ES-I3 (cell line): Measurements from ENCODE around the gene SBK3.
"Not testable (repeated sequence)": the region's sequence is repeated elsewhere in the genome, so short reads cannot be mapped to it uniquely, and the experiment has no call there.

Experiments used
- H3K36me3 ChIP-seq: 2 replicates; pipeline ENCODE4 v1.6.1; 2013; ENCODE audit warnings: mild to moderate bottlenecking, low read length, control low read depth, moderate library complexity; ENCODE audit not compliant: insufficient read depth
- H3K4me1 ChIP-seq: 2 replicates; pipeline ENCODE4 v1.6.1; 2013; ENCODE audit warnings: mild to moderate bottlenecking, control low read depth, low read length; ENCODE audit not compliant: insufficient read depth
- H3K9ac ChIP-seq: 2 replicates; pipeline ENCODE4 v1.6.1; 2013; ENCODE audit warnings: low read depth, mild to moderate bottlenecking, low read length, moderate library complexity
- H3K9me3 ChIP-seq: 2 replicates; pipeline ENCODE4 v1.6.1; 2013; ENCODE audit warnings: mild to moderate bottlenecking, low read length, moderate library complexity; ENCODE audit not compliant: control insufficient read depth, insufficient read depth

The SBK3 gene

GRCh38 chr19:55502197-55502952 is 43.0 kb downstream of the SBK3 start:
- Histone ChIP-seq H3K4me1 (0 out of 2 replicates have a peak, but pooled peaks cover under 1% of the 10 kb centered on the region), H3K36me3 (no peaks in the 10 kb centered on the region), H3K9ac (no peak overlapping the region), H3K9me3 (peaks cover 5% of the 10 kb centered on the region; the same call in 1 of the 2 replicates)

- Histone ChIP-seq H3K9ac (no peak overlapping the region), H3K4me1 (peaks cover 12% of the 10 kb centered on the region), H3K9me3 (peaks cover 5% of the 10 kb centered on the region; the same call in 1 of the 2 replicates), H3K36me3 (no peaks in the 10 kb centered on the region)
Measured at GRCh38 chr19:55500368-55500952, 44.9 kb downstream of the SBK3 start.

GRCh38 chr19:55498246-55498840 is 47.0 kb downstream of the SBK3 start:
- no peak overlapping the region for H3K9ac ChIP-seq
- H3K4me1 ChIP-seq: peaks cover 15% of the 10 kb centered on the region
- peaks cover 4% of the 10 kb centered on the region; the same call in 1 of the 2 replicates for H3K9me3 ChIP-seq
- H3K36me3 ChIP-seq: no peaks in the 10 kb centered on the region

GRCh38 chr19:55497763-55498162 is 47.6 kb downstream of the SBK3 start:
- Histone ChIP-seq H3K36me3 (no peaks in the 10 kb centered on the region), H3K9me3 (no peaks in the 10 kb centered on the region), H3K4me1 (peaks cover 15% of the 10 kb centered on the region), H3K9ac (no peak overlapping the region)

- not testable (repeated sequence) for H3K36me3 ChIP-seq, H3K9ac ChIP-seq, H3K9me3 ChIP-seq
- peaks cover 15% of the 10 kb centered on the region for H3K4me1 ChIP-seq
Measured at GRCh38 chr19:55496820-55497219, 48.5 kb downstream of the SBK3 start.

- Histone ChIP-seq H3K9ac (no peak overlapping the region), H3K9me3 (no peaks in the 10 kb centered on the region), H3K36me3 (no peaks in the 10 kb centered on the region), H3K4me1 (peaks cover 15% of the 10 kb centered on the region)
Measured at GRCh38 chr19:55495646-55496349, 49.5 kb downstream of the SBK3 start.

GRCh38 chr19:55494172-55494761 is 51.1 kb downstream of the SBK3 start:
- Histone ChIP-seq H3K4me1 (peaks cover 20% of the 10 kb centered on the region), H3K9me3 (no peaks in the 10 kb centered on the region), H3K36me3 (no peaks in the 10 kb centered on the region), H3K9ac (no peak overlapping the region)

GRCh38 chr19:55493645-55494171 is 51.6 kb downstream of the SBK3 start:
- no peak overlapping the region for H3K9ac ChIP-seq
- H3K4me1 ChIP-seq: peaks cover 22% of the 10 kb centered on the region

GRCh38 chr19:55493052-55493644 is 52.2 kb downstream of the SBK3 start:
- Histone ChIP-seq H3K9me3 (no peaks in the 10 kb centered on the region), H3K4me1 (peaks cover 22% of the 10 kb centered on the region), H3K9ac (no peak overlapping the region), H3K36me3 (no peaks in the 10 kb centered on the region)

More at GRCh38 chr19:55493645-55494171, 51.6 kb downstream of the SBK3 start:
- Histone ChIP-seq H3K9me3 (no peaks in the 10 kb centered on the region), H3K36me3 (no peaks in the 10 kb centered on the region)

GRCh38 chr19:55492362-55492944 is 52.9 kb downstream of the SBK3 start:
- peaks cover 22% of the 10 kb centered on the region for H3K4me1 ChIP-seq
- no peaks in the 10 kb centered on the region for H3K36me3 ChIP-seq
- no peaks in the 10 kb centered on the region for H3K9me3 ChIP-seq
- H3K9ac ChIP-seq: no peak overlapping the region

GRCh38 chr19:55491546-55492360 is 53.6 kb downstream of the SBK3 start:
- Histone ChIP-seq H3K9ac (no peak overlapping the region), H3K9me3 (no peaks in the 10 kb centered on the region), H3K4me1 (peaks cover 23% of the 10 kb centered on the region; the same call in 1 of the 2 replicates), H3K36me3 (no peaks in the 10 kb centered on the region)
